HG03521 (cell line): Measurements from ENCODE around the gene HS6ST2.

Experiments
- ATAC-seq: cut with Tn5 transposase; IDR thresholded peaks from one replicate; pipeline ENCODE4 v1.9.1; 2021; ENCODE audit warnings: mild to moderate bottlenecking, moderate library complexity; ENCODE audit not compliant: unreplicated experiment

Gene HS6ST2

GRCh38 chrX:132853040-132853439, 105.4 kb downstream of the HS6ST2 start:
- ATAC-seq, result no peak

- no peak for ATAC-seq
Measured at GRCh38 chrX:132848296-132848970, 110.0 kb downstream of the HS6ST2 start.

- no peak for ATAC-seq
Measured at GRCh38 chrX:132843363-132843762, 115.1 kb downstream of the HS6ST2 start.

GRCh38 chrX:132842460-132843238, 115.8 kb downstream of the HS6ST2 start:
- ATAC-seq, result no peak

GRCh38 chrX:132837967-132838366, 120.5 kb downstream of the HS6ST2 start:
- ATAC-seq, result no peak

GRCh38 chrX:132837126-132837525, 121.3 kb downstream of the HS6ST2 start:
- no peak for ATAC-seq

- ATAC-seq, result no peak
Measured at GRCh38 chrX:132836471-132836870, 122.0 kb downstream of the HS6ST2 start.

- no peak for ATAC-seq
Measured at GRCh38 chrX:132834741-132835140, 123.7 kb downstream of the HS6ST2 start.

- ATAC-seq, result no peak
Measured at GRCh38 chrX:132834109-132834508, 124.3 kb downstream of the HS6ST2 start.

GRCh38 chrX:132833373-132833772, 125.1 kb downstream of the HS6ST2 start:
- ATAC-seq, result no peak

GRCh38 chrX:132831336-132831973, 127.0 kb downstream of the HS6ST2 start:
- no peak for ATAC-seq

- no peak for ATAC-seq
Measured at GRCh38 chrX:132822634-132823012, 135.8 kb downstream of the HS6ST2 start.

- no peak for ATAC-seq
Measured at GRCh38 chrX:132821974-132822633, 136.3 kb downstream of the HS6ST2 start.

- ATAC-seq, result no peak
Measured at GRCh38 chrX:132820675-132821074, 137.8 kb downstream of the HS6ST2 start.

- no peak for ATAC-seq
Measured at GRCh38 chrX:132819711-132820264, 138.6 kb downstream of the HS6ST2 start.

- no peak for ATAC-seq
Measured at GRCh38 chrX:132818638-132819037, 139.8 kb downstream of the HS6ST2 start.

- no peak for ATAC-seq
Measured at GRCh38 chrX:132815643-132816042, 142.8 kb downstream of the HS6ST2 start.

GRCh38 chrX:132810964-132811712, 147.3 kb downstream of the HS6ST2 start:
- no peak for ATAC-seq

GRCh38 chrX:132810488-132810887, 147.9 kb downstream of the HS6ST2 start:
- ATAC-seq, result no peak

GRCh38 chrX:132809581-132809980, 148.8 kb downstream of the HS6ST2 start:
- no peak for ATAC-seq
